OCI-LY7 (cell line): Measurements from ENCODE around the gene PGRMC1. TPM values are rescaled to one million over a fixed set of nuclear protein-coding genes. Genes with fewer than 3 reads are reported as not detected.

Experiments
- BruUV-seq: library from RNA; stranded (reverse); fragments of 400-500 nt; replicated peaks from 2 replicates; lab custom pipeline; 2021; lab: Mats Ljungman, UMichigan
- CTCF ChIA-PET: fragments of 300-600 bp; sonication (Branson Sonifier 250); formaldehyde crosslinking; loops from one replicate; lab custom pipeline; 2022; ENCODE audit warnings: antibody characterized with exemption; ENCODE audit not compliant: unreplicated experiment; lab: Charles Lee
- POLR2A ChIA-PET: fragments of 300-600 bp; sonication (Branson Sonifier 250); formaldehyde crosslinking; loops from one replicate; lab custom pipeline; 2022; ENCODE audit warnings: antibody characterized with exemption; lab: Charles Lee
- DNase-seq: peaks from one replicate; pipeline ENCODE4 v3.0.0-alpha.2; 2015; ENCODE audit warnings: low spot score
- H2AFZ ChIP-seq: fragments of 200-600 bp; sonication (generic), shearing (Covaris generic); 2 replicates; pipeline ENCODE4 v1.6.1; 2014; ENCODE audit warnings: mild to moderate bottlenecking, antibody characterized with exemption, low read length, moderate library complexity
- H3K27ac ChIP-seq: fragments of 200-600 bp; sonication (generic); 2 replicates; pipeline ENCODE4 v1.5.1; 2014; ENCODE audit warnings: mixed run types, low read depth, mild to moderate bottlenecking, moderate library complexity, low read length, inconsistent platforms; ENCODE audit not compliant: poor library complexity, severe bottlenecking
- H3K36me3 ChIP-seq: fragments of 200-600 bp; sonication (generic); 2 replicates; pipeline ENCODE4 v1.6.1; 2014; ENCODE audit warnings: mild to moderate bottlenecking, antibody characterized with exemption, low read length, moderate library complexity, mixed read lengths; ENCODE audit not compliant: insufficient read depth
- H3K4me1 ChIP-seq: fragments of 200-600 bp; sonication (generic); 2 replicates; pipeline ENCODE4 v1.5.1; 2014; ENCODE audit warnings: mild to moderate bottlenecking, low read length; ENCODE audit not compliant: insufficient read depth, poor library complexity, severe bottlenecking
- H3K4me2 ChIP-seq: fragments of 200-600 bp; sonication (generic); 2 replicates; pipeline ENCODE4 v1.6.1; 2014; ENCODE audit warnings: mild to moderate bottlenecking, low read length
- H3K4me3 ChIP-seq: fragments of 200-600 bp; sonication (generic); 2 replicates; pipeline ENCODE4 v1.5.1; 2014; ENCODE audit warnings: mild to moderate bottlenecking, low read depth, low read length; ENCODE audit not compliant: poor library complexity, severe bottlenecking
- H3K79me2 ChIP-seq: fragments of 200-600 bp; sonication (generic); 2 replicates; pipeline ENCODE4 v1.6.1; 2016; ENCODE audit warnings: low read depth, mild to moderate bottlenecking, low read length, moderate library complexity, mixed read lengths; ENCODE audit not compliant: insufficient read depth
- H3K9me2 ChIP-seq: fragments of 200-600 bp; sonication (generic); 2 replicates; pipeline ENCODE4 v1.6.1; 2016; ENCODE audit warnings: mild to moderate bottlenecking, low read length, mixed read lengths; ENCODE audit not compliant: insufficient read depth
- H3K9me3 ChIP-seq: fragments of 200-600 bp; sonication (generic); 2 replicates; pipeline ENCODE4 v1.6.1; 2014; ENCODE audit warnings: mild to moderate bottlenecking, mixed run types, low read length, mixed read lengths
- H4K20me1 ChIP-seq: fragments of 200-600 bp; sonication (generic); 2 replicates; pipeline ENCODE4 v1.6.1; 2014; ENCODE audit warnings: mild to moderate bottlenecking, antibody characterized with exemption, low read length, moderate library complexity, mixed read lengths; ENCODE audit not compliant: insufficient read depth
- EZH2phosphoT487 ChIP-seq: fragments of 200-600 bp; sonication (generic); IDR thresholded peaks from 2 replicates; pipeline ENCODE4 v1.6.1; 2018; ENCODE audit warnings: low read depth, borderline replicate concordance, mild to moderate bottlenecking, mixed run types, antibody characterized with exemption, low read length, moderate library complexity, mixed read lengths
- intact Hi-C: fragments of 100-400 bp; cut with micrococcal nuclease; formaldehyde crosslinking; loops from one replicate; pipeline ENCODE4 v1.10.0; 2022; ENCODE audit not compliant: unreplicated experiment
- total RNA-seq, 2 experiments: library from RNA; depleted of rRNA in 1 of 2; stranded (reverse); fragments of >200 nt in 1 of 2; shearing (Covaris generic) in 1 of 2; gene quantifications; 2 replicates each; pipeline ENCODE4 v1.2.3, GENCODE V29; 2014 to 2022
- TF ChIP-seq, protein P1 (sequence below): fragments of 200-600 bp; sonication (generic); conservative IDR thresholded peaks from 2 replicates; pipeline ENCODE4 v1.5.1; 2014; ENCODE audit warnings: mild to moderate bottlenecking, antibody characterized with exemption, low read length, moderate library complexity, mixed read lengths

PGRMC1 gene
- total RNA-seq, 2 experiments from 2014 or later = 22.9 to 23.9 TPM

DNA sequence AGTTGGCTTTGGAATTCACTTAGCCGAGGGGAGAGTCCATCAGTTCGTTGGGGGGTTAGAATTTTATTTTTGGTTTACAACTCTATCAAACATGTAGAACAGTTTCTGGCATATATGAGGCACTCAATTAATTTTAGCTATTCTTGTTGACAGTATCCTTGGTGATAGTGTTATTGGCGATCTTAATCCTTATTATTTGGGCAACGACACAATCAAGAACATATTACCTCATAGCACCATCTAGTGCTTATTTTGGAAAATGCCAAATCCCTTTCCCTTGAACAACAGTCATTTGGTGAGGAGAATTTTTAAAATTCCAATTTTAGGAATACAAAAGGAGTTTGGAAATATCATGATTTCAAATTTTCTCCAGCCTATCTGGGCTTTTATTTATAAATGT, 17.9 kb upstream of the PGRMC1 start:
- no TSS peak for BruUV-seq
- intact Hi-C loops = no loop called here
- CTCF ChIA-PET = no interaction called here

DNA sequence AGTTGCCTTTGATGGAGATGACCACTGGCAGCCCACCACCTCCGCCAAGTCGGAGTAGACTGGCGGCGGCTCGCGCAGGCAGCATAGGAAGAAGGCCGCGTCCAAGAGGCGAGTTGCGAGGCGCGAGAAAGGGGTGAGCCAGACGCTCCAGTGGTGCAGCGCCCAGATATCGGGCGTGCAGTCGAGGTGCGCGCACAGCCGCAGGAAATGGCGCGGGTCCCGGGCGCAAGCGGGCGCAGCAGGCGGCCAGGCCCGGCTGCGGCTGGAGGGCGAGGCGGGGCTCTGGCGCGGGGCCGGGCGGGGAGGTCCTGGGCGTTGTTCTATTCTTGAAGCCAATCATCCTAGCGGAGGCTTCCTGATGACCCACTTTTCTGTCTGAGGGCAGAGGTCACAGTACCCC, 13.2 kb upstream of the PGRMC1 start:
- BruUV-seq = no TSS peak
- Histone ChIP-seq H3K36me3 (no peaks in the 10 kb centered on the region), H3K4me1 (no peaks in the 10 kb centered on the region), H3K79me2 (no peaks in the 10 kb centered on the region), H3K4me2 (no peak overlapping the region), H3K4me3 (no peak overlapping the region), H3K9me3 (no peaks in the 10 kb centered on the region), H3K27ac (no peak overlapping the region), H2AFZ (no peak overlapping the region), H3K9me2 (no peaks in the 10 kb centered on the region), H4K20me1 (no peaks in the 10 kb centered on the region)
- ChIA-PET CTCF (no interaction called here), POLR2A (no interaction called here)
- intact Hi-C loops = no loop called here
- TF ChIP-seq, protein P1, sequence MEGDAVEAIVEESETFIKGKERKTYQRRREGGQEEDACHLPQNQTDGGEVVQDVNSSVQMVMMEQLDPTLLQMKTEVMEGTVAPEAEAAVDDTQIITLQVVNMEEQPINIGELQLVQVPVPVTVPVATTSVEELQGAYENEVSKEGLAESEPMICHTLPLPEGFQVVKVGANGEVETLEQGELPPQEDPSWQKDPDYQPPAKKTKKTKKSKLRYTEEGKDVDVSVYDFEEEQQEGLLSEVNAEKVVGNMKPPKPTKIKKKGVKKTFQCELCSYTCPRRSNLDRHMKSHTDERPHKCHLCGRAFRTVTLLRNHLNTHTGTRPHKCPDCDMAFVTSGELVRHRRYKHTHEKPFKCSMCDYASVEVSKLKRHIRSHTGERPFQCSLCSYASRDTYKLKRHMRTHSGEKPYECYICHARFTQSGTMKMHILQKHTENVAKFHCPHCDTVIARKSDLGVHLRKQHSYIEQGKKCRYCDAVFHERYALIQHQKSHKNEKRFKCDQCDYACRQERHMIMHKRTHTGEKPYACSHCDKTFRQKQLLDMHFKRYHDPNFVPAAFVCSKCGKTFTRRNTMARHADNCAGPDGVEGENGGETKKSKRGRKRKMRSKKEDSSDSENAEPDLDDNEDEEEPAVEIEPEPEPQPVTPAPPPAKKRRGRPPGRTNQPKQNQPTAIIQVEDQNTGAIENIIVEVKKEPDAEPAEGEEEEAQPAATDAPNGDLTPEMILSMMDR = no peak
- TF ChIP-seq EZH2phosphoT487 = no peak
- DNase-seq = no peak

More for the DNA sequence above, 17.9 kb upstream of the PGRMC1 start:
- Histone ChIP-seq H3K79me2 (no peaks in the 10 kb centered on the region), H3K9me2 (no peaks in the 10 kb centered on the region), H3K4me1 (no peaks in the 10 kb centered on the region), H4K20me1 (no peaks in the 10 kb centered on the region), H2AFZ (no peak overlapping the region), H3K4me2 (no peak overlapping the region), H3K9me3 (no peaks in the 10 kb centered on the region), H3K27ac (no peak overlapping the region), H3K4me3 (no peak overlapping the region), H3K36me3 (no peaks in the 10 kb centered on the region)
- peak; percentile 2 for DNase-seq
- POLR2A ChIA-PET = no interaction called here
- TF ChIP-seq, protein P1 = peak; percentile 72
- TF ChIP-seq EZH2phosphoT487 = no peak

DNA sequence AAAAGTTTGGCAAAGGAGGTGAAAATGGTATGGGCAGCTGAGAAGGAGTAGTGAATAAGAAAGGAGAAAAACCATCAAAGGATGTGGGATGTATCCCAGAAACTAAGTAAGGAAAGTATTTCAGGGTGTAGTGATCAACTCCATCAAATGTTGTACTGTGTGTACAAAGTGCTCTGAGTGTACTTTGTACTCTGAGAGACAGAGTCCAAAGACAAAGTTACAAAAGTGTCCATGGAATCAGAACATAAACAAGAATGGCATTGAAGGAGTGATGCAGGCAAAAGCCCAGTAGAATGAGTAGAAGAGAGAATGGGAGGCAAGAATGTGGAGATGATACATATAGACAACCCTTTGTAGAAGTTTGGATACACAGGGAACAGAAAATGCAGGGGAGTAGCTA, 12.3 kb upstream of the PGRMC1 start:
- POLR2A ChIA-PET = no interaction called here
- DNase-seq = no peak

More for the DNA sequence above, 12.3 kb upstream of the PGRMC1 start:
- H3K4me2 ChIP-seq = no peak overlapping the region
- CTCF ChIA-PET = no interaction called here
- no peaks in the 10 kb centered on the region for H4K20me1 ChIP-seq
- intact Hi-C loops = no loop called here
- H3K27ac ChIP-seq = no peak overlapping the region
- no peaks in the 10 kb centered on the region for H3K9me2 ChIP-seq
- no peaks in the 10 kb centered on the region for H3K79me2 ChIP-seq
- no peak overlapping the region for H3K4me3 ChIP-seq
- H2AFZ ChIP-seq = no peak overlapping the region
- no TSS peak for BruUV-seq
- H3K36me3 ChIP-seq = no peaks in the 10 kb centered on the region
- no peaks in the 10 kb centered on the region for H3K9me3 ChIP-seq
- no peaks in the 10 kb centered on the region for H3K4me1 ChIP-seq
- no peak for TF ChIP-seq EZH2phosphoT487
- TF ChIP-seq, protein P1 = no peak
